Measurements from ENCODE around the gene PLCE1.

The PLCE1 gene

DNA sequence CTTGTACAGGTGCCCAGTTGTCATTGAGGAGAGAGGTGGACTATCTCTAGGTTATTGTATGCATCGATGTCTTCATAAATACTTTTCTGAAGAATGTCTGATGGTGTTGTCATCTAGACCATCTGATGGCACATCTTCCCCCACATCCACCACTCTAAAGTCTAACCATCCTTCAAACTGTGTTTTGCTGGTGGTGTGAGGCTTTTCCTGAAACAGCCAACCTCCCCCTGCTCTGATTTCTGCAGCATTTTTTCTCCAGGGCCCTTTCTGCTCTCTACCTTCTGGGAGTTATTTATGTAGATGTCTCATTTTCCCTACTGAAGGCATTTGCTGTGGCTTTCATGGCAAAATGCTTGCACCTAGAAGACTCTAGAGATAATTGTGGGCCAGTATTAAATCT lies 1.5 kb downstream of the PLCE1 start:
- DNase-seq = no peak

DNA sequence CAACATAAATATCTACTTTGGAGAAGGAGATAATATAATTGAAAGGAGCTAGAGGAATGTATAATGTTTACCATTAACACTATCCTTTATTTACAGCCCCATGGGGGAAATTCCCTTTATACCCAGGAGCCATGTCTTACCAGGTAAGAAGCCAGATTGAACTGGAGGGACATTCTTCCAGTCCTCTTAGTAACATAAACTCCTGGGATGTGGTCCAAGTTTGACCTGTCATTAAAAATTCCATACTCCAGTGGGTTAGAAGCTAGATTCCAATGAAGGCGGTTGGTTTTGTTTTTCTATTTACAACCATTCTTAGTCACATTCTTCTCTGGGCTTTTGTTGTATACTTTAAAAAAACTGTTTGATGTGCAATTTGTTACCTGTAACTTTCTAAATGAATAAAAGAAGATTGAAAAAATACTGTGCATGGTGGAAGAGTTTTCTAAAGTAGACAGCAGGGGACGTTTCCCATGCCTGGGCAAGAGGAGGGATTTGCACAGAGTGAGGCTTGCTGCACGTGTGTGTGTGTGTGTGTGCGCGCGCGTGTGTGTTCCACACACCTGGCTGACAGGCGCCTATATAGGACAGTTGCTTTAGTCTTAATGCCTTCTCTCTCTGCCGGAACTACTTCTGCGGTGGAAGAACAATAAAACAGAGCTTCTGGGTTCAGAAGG lies 2.0 kb downstream of the PLCE1 start:
- DNase-seq = no peak

- no peak for DNase-seq
These were observed 2.8 kb downstream of the PLCE1 start for GRCh38 chr10:93996551-93996950.

DNA sequence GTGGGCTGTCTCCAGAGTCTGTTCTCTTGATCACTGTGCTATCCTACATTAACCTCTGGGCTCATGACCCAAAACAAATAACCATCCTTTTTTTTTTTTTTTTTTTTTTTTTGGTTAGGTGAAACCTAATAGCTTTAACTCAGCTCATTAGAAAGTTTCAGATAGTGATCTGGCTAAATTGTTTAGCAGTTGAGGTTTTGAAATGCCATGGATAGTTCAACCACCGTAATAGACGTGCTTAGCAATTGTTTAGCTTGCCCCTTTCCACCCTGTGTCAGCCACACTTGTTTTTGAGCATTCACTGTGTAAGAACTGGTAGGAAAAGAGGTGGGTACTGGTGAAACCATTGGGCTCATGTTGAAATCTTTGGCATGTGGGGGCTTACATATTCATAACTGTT lies 3.8 kb downstream of the PLCE1 start:
- no peak for DNase-seq

DNA sequence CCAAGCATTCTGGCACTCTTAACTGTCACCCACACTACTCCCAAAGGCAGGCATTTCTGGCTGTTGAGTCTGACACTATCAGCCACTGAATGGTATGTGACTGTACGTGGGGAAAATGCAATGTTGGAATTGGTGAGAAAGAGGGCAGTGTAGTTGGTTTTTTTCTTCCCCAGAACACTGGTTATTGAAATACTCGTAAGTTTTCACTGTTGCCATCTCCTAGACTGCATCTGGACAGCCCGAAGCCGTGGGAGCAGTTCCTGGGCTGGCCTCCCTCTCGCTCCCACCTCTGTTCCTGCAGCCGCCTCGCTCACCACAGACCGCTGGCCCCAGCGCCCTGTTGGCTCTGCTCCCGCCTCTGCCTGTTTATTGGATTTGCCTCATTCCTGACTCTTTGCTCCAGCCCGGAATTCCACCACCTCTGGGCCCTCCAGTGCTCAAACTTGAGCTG lies 5.7 kb downstream of the PLCE1 start:
- DNase-seq = no peak

- DNase-seq = no peak
These were observed 7.1 kb downstream of the PLCE1 start for GRCh38 chr10:94000638-94001415.

DNA sequence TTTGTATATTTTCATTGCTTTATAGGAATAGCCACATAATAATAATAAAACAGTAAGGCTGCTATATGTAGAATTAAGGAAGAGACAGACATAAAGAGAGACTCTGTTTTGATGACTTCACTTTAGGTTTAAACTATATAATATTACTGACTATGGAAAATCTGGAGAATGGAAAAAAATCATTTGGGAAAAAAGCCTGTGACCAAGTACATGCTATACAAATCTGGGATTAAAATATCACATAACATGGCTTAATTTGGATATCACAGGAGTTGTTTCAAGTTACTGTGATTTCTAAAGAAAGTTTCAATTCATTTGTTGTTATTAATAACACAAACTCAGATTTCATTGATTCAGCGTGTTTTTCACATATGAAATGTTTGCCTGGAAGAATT lies 7.7 kb downstream of the PLCE1 start:
- DNase-seq = no peak

DNA sequence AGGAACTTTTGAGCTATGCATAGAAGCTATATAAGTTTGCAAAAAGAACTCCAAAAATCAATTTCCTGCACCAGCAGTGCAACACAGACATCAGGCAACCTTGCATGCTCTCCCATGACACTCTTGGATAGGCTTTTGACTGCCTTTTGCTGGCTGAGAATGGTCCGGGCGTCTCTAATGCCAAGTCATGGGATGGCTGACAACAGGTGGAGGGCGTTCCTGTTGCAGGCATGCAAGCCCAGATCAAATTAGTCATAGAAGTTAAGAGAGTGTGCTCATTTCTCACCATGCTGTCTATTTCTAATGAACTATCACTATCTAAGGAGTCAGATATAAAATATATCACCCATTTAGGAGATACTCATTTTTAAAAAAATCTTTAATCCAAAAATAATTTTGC lies 8.4 kb downstream of the PLCE1 start:
- no peak for DNase-seq

- no peak for DNase-seq
These were observed 9.8 kb downstream of the PLCE1 start for GRCh38 chr10:94003488-94003887.

- DNase-seq = no peak
These were observed 11.3 kb downstream of the PLCE1 start for GRCh38 chr10:94005050-94005449.

- no peak for DNase-seq
These were observed 13.1 kb downstream of the PLCE1 start for GRCh38 chr10:94006591-94007550.

- DNase-seq = no peak
These were observed 14.8 kb downstream of the PLCE1 start for GRCh38 chr10:94008526-94008925.

GRCh38 chr10:94010116-94010515 lies 16.4 kb downstream of the PLCE1 start:
- no peak for DNase-seq

GRCh38 chr10:94010886-94011285 lies 17.2 kb downstream of the PLCE1 start:
- no peak for DNase-seq

- DNase-seq = no peak
These were observed 17.6 kb downstream of the PLCE1 start for GRCh38 chr10:94011296-94011695.

DNA sequence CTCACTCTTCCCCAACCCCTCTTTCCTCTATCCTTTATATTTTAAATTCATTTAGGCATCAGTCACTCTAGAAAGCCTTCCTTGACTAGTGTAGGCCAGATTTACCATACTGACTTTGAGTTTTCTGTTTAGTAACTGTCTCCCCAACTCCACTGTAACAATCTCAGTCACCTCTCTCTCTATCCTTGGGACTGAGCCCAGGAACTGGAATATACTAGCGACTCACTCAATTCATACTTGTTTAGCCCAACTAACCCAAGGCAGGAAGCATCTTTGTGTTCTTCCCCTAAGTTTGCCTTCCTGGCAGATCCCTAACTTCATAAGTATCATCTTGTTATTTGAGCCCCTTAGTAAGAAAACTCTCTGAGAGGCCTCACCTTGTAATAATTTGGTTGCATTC lies 19.1 kb downstream of the PLCE1 start:
- DNase-seq = no peak

DNA sequence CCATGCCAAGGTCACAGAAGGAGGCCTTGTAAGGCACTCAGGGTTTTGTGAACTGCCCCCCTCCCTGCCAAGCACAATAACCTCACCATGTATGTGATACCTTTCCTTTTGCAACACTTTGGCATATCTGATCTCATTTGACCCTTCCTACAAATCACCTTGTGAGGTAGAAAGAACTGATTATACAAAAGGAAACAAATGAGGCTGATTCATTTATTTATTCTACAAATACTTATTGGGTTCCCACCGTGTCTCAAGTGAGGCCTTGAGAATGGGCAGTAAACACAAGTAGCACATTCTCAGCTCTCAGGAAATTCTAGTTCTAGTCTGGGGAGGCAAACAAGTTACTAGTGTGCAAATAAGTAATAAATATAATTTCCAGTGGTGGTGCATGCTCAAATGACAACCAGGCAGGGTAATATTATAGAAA lies 19.6 kb downstream of the PLCE1 start:
- no peak for DNase-seq

GRCh38 chr10:94014304-94014703 lies 20.6 kb downstream of the PLCE1 start:
- DNase-seq = no peak

DNA sequence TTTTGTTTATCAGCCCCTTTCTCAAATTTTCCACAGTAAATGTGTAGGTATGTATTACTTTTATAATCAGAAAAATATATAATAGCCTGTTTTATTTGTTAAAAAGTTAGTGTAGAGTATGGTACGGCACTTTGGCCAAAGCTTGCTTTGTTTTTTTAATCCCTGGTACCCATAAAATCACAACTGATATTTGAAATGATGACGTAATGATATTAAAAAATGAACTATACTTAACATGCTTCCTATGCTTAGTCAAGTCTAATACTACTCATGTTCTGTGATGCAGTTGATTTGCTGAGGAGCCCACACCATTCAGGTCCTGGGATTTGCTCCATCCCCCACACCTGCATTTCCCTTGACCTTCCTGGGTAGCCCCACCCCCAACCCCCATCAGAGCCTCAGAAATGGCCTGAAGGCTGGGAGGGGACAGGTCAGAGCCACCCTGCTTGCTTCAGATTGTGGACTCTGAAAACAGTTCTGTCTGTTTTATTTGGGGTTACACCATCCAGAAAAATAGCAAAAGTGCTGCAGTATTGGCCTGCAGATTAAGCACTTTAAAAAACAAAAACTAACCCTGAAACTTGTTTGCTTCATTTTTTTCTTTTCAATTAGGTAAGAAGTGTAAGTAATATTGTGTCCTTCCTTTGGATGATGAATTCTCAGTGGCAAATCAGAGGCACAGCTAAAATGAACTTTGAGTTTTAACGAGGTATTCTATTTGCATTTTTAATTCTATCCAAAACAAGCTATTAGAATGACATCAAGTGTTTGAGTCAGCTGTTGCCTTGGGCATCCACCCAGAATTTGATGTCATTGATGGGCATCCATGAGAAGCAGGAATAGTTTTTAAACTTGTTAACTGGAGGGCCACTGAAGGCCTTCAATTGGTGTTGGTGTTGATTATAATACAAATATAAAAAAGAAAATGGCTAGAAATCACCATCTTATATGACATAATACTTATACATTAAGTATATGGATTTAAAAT lies 23.3 kb downstream of the PLCE1 start:
- no peak for DNase-seq

GRCh38 chr10:94018107-94018506 lies 24.4 kb downstream of the PLCE1 start:
- no peak for DNase-seq

DNA sequence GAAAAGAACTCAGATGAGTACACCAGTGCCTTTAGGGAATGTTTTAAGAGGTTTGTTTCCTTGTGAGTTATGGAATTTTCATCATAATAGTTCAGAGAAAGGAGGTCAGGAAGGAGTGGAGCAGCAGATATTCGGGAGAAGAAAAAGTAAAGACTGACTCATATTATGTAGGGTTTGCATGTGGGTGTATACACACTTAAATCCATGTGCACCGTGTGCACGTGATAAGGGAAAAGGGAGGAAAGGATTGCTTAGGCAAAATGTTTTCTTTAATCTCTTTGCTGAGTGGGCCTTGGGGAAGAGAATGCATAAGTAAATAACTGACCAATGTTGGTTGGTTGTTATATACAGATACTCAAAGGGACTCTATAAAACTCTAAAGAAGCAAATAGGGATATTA lies 30.2 kb downstream of the PLCE1 start:
- no peak for DNase-seq

DNA sequence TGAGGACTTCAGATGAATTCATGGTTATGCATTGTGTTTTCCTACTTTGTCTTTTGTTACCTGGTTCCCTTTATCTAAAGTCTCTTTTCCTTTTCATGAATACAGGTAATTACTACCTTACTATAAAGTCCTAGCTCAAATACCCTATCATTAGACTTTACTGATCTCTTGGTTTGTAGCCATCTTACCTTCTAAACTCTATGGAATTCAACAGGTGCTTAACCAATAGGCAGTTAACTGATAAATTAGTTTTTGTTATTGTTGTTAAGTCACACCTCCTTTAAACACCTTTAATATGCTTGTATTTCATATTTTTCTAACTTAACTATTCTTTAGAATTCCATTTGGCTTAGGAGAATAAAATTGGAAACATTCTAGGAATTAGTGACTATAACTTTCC lies 30.7 kb downstream of the PLCE1 start:
- DNase-seq = no peak

Data from activated CD4-positive, alpha-beta T cell treated with anti-CD3 and anti-CD28 coated beads, Interleukin-2, amount 50 U/mL, for 16 hours (primary cell).